ENCODE data around the gene AREG. TPM values are rescaled to one million over a fixed set of nuclear protein-coding genes. Genes with fewer than 3 reads are reported as not detected.

AREG gene
- polyA plus RNA-seq, 2 of the 4 experiments (the other 2 are of a cell fraction), result 52.2 to 187 TPM

GRCh38 chr4:74474345-74475090, 29.6 kb downstream of the AREG start:
- POLR2A ChIA-PET, result no interaction called here
- TF ChIP-seq BHLHE40 (IDR thresholded peaks at IDR 0.05; ENCODE audit: low read depth, low read length), result no peak
- TF ChIP-seq FOXS1 (CRISPR knock-in tag; IDR thresholded peaks at IDR 0.05), result no peak
- TF ChIP-seq KDM1A (IDR thresholded peaks at IDR 0.05; ENCODE audit: low read depth), result no peak
- TF ChIP-seq EHMT2 (IDR thresholded peaks at IDR 0.05; ENCODE audit: low read depth), result no peak
- no peak for TF ChIP-seq USF2 (IDR thresholded peaks at IDR 0.05)
- TF ChIP-seq ZSCAN20 (CRISPR knock-in tag; IDR thresholded peaks at IDR 0.05), result no peak
- WGBS (ENCODE audit: missing lambda C conversion rate), result 52% methylated on average over 4 of the region's 4 CpGs
- Histone ChIP-seq H3K4me1 (peaks cover 15% of the 10 kb centered on the region), H3K9me3 (no peaks in the 10 kb centered on the region), H3K4me3 (no peak overlapping the region), H3K4me2 (no peak overlapping the region), H3K27ac (peak overlapping the region; percentile 18 to 60; a peak in 1 of 6 replicates)
- FAIRE-seq, result no peak
- no peak for ATAC-seq
- no peak for DNase-seq (ENCODE audit: low read depth in 1 of 2, low spot score in 1 of 2)
- CTCF ChIA-PET, result interaction anchor here (1.2 to 1.8 kb wide), 3 partner anchors 57 to 104 kb away, joined by 3 to 6 read pairs (median 5); no protein-coding TSS in a partner anchor

- Histone ChIP-seq H3K4me1 (peaks cover 15% of the 10 kb centered on the region), H3K9me3 (no peaks in the 10 kb centered on the region), H3K4me2 (no peak overlapping the region), H3K27ac (peak overlapping the region in 1 of 2 experiments; percentile 37; a peak in 1 of 6 replicates), H3K4me3 (no peak overlapping the region)
- DNase-seq (ENCODE audit: low read depth in 1 of 2, low spot score in 1 of 2), result no peak
- ChIA-PET POLR2A (no interaction called here), CTCF (interaction anchor here (0.5 to 1.8 kb wide), 2 partner anchors 26 to 56 kb away, joined by 3 to 5 read pairs; no protein-coding TSS in a partner anchor)
- no peak for FAIRE-seq
- WGBS (ENCODE audit: missing lambda C conversion rate), result 91% methylated on average over 2 of the region's 2 CpGs
- TF ChIP-seq HES2 (IDR thresholded peaks at IDR 0.05) (no peak), JUN (IDR thresholded peaks at IDR 0.05) (no peak), MAX (IDR thresholded peaks at IDR 0.05) (no peak), NR3C1 (IDR thresholded peaks at IDR 0.05) (no peak), ZFP36 (IDR thresholded peaks at IDR 0.05; ENCODE audit: borderline replicate concordance, partially characterized antibody) (no peak), USF2 (IDR thresholded peaks at IDR 0.05) (no peak), MAFK (IDR thresholded peaks at IDR 0.05; ENCODE audit: partially characterized antibody) (no peak), EP300 (IDR thresholded peaks at IDR 0.05) (no peak), JUNB (IDR thresholded peaks at IDR 0.05) (no peak), PBX3 (IDR thresholded peaks at IDR 0.05) (no peak)
- ATAC-seq, result no peak
These were observed 30.3 kb downstream of the AREG start for GRCh38 chr4:74475091-74475800.

- peaks cover 15% of the 10 kb centered on the region for H3K4me1 ChIP-seq
- no peak for FAIRE-seq
- H3K4me2 ChIP-seq, result no peak overlapping the region
- POLR2A ChIA-PET, result no interaction called here
- WGBS (ENCODE audit: missing lambda C conversion rate), result 61% methylated on average over 3 of the region's 3 CpGs
- CTCF ChIA-PET, result interaction anchor here (0.5 to 1.8 kb wide), 2 partner anchors 26 to 56 kb away, joined by 3 to 5 read pairs; no protein-coding TSS in a partner anchor
- ATAC-seq, result no peak
- DNase-seq (ENCODE audit: low read depth in 1 of 2, low spot score in 1 of 2), result no peak
- no peaks in the 10 kb centered on the region for H3K9me3 ChIP-seq
- TF ChIP-seq GATA3 (IDR thresholded peaks at IDR 0.05; ENCODE audit: borderline replicate concordance), result no peak
- no peak for TF ChIP-seq SMC3 (IDR thresholded peaks at IDR 0.05)
- no peak for TF ChIP-seq CHD2 (IDR thresholded peaks at IDR 0.05; ENCODE audit: low read length, partially characterized antibody)
- H3K4me3 ChIP-seq, result no peak overlapping the region
- no peak overlapping the region; a peak in 1 of 6 replicates for H3K27ac ChIP-seq
These were observed 31.0 kb downstream of the AREG start for GRCh38 chr4:74475946-74476345.

Data from A549 (cell line).